TTC549 (cell line): ENCODE measurements around the gene ZBTB17.
"Not testable (repeated sequence)": the region's sequence is repeated elsewhere in the genome, so short reads cannot be mapped to it uniquely, and the experiment has no call there.

ENCODE experiments used
- FAIRE-seq: peaks from 2 replicates; lab custom pipeline; 2012; peaks lifted over from hg19 to GRCh38; lab: Jason Lieb, UNC

Gene ZBTB17

DNA sequence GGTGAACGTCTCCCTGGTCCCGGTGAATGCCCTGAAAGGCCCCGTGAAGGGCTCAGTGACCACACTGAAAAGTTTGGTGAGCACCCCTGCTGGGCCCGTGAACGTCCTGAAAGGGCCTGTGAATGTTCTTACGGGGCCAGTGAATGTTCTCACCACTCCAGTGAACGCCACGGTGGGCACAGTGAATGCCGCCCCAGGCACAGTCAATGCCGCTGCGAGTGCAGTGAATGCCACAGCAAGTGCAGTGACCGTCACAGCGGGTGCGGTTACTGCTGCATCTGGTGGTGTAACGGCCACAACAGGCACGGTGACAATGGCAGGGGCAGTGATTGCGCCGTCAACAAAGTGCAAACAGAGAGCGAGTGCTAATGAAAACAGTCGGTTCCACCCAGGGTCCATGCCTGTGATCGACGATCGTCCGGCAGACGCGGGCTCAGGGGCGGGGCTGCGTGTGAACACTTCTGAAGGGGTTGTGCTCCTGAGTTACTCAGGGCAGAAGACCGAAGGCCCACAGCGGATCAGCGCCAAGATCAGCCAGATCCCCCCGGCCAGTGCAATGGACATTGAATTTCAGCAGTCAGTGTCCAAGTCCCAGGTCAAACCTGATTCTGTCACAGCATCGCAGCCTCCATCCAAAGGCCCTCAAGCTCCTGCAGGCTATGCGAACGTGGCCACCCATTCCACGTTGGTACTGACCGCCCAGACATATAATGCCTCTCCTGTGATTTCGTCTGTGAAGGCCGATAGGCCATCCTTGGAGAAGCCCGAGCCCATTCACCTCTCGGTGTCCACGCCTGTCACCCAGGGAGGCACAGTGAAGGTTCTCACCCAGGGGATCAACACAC, 41.5 kb downstream of the ZBTB17 start:
- FAIRE-seq: no peak

DNA sequence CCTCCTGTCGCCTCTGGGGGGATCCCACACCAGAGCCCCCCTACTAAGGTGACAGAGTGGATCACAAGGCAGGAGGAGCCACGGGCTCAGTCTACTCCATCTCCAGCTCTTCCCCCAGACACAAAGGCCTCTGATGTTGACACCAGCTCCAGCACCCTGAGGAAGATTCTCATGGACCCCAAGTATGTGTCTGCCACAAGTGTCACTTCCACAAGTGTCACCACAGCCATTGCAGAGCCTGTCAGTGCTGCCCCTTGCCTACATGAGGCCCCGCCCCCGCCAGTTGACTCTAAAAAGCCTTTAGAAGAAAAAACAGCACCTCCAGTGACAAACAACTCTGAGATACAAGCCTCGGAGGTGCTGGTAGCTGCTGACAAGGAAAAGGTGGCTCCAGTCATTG, 42.2 kb downstream of the ZBTB17 start:
- FAIRE-seq: no peak

DNA sequence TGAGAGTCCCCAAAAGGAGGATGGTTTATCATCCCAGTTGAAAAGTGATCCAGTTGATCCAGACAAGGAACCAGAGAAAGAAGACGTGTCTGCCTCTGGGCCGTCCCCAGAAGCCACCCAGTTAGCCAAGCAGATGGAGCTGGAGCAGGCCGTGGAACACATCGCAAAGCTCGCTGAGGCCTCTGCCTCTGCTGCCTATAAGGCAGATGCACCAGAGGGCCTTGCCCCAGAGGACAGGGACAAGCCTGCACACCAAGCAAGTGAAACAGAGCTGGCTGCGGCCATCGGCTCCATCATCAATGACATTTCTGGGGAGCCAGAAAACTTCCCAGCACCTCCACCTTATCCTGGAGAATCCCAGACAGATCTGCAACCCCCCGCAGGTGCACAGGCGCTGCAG, 43.3 kb downstream of the ZBTB17 start:
- no peak for FAIRE-seq

DNA sequence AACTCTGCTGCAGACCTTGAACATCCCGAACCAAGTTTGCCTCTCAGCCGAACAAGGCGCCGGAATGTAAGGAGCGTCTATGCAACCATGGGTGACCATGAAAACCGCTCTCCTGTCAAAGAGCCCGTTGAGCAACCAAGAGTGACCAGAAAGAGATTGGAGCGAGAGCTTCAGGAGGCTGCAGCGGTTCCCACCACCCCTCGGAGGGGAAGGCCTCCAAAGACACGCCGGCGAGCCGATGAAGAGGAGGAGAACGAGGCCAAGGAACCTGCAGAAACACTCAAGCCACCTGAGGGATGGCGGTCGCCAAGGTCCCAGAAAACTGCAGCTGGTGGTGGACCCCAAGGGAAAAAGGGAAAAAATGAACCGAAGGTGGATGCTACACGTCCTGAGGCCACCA, 44.0 kb downstream of the ZBTB17 start:
- FAIRE-seq: no peak

DNA sequence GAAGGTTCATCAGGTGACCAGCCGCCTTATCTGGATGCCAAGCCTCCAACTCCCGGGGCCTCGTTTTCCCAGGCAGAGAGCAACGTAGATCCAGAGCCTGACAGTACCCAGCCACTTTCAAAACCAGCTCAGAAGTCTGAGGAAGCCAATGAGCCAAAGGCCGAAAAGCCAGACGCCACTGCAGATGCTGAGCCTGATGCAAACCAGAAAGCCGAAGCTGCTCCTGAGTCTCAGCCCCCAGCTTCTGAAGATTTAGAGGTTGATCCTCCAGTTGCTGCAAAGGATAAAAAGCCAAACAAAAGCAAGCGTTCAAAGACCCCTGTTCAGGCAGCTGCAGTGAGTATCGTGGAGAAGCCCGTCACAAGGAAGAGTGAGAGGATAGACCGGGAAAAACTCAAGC, 44.5 kb downstream of the ZBTB17 start:
- no peak for FAIRE-seq

DNA sequence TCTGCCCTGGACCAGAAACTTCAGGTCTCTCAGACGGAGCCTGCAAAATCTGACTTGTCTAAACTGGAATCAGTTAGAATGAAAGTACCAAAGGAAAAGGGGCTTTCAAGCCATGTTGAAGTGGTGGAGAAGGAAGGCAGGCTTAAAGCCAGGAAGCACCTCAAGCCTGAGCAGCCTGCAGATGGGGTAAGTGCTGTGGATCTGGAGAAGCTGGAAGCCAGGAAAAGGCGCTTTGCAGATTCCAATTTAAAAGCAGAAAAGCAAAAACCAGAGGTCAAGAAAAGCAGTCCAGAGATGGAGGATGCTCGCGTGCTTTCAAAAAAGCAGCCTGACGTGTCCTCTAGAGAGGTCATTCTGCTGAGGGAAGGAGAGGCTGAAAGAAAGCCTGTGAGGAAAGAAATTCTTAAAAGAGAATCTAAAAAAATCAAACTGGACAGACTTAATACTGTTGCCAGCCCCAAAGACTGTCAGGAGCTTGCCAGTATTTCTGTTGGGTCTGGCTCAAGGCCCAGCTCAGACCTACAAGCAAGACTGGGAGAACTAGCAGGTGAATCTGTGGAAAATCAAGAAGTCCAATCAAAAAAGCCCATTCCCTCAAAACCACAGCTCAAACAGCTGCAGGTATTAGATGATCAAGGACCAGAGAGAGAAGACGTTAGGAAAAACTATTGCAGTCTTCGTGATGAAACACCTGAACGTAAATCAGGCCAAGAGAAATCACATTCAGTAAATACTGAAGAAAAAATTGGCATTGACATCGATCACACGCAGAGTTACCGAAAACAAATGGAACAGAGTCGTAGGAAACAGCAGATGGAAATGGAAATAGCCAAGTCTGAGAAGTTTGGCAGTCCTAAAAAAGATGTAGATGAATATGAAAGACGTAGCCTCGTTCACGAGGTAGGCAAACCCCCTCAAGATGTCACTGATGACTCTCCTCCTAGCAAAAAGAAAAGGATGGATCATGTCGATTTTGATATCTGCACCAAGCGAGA, 46.6 kb downstream of the ZBTB17 start:
- no peak for FAIRE-seq

DNA sequence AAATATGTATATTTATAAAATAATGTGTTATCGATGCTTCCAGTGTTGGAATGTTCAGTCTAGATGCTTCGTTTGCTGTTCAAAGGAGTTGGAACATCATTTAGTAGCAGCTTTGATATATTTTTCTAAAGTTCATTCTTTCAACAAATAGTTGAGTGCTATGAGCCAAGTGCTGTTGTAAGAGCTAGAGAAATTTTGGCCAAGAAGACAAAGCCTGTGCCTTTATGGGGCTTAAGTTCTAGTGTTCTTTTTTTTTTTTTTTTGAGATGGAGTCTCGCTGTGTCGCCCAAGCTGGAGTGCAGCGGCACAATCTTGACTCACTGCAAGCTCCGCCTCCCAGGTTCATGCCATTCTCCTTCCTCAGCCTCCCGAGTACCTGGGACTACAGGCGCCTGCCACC, 49.5 kb downstream of the ZBTB17 start:
- not testable (repeated sequence) for FAIRE-seq

DNA sequence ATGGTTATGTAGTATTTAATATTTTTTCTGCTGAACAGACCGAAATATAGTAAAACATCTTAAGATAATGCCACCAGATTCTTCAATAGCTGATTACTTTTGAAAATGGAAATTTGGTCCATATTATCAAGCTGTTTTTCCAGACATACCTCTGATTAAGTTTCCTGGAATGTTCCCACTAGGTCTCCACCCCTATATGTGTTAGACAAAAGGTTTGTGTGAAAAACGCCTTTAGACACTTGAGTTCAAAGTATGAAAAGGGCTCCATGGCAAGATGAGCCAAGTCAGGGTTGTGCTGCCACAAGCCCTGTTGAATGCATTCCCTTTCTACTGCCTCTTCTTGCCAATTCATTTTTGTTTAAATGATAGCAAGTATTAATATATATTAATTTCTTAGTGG, 52.7 kb downstream of the ZBTB17 start:
- no peak for FAIRE-seq

DNA sequence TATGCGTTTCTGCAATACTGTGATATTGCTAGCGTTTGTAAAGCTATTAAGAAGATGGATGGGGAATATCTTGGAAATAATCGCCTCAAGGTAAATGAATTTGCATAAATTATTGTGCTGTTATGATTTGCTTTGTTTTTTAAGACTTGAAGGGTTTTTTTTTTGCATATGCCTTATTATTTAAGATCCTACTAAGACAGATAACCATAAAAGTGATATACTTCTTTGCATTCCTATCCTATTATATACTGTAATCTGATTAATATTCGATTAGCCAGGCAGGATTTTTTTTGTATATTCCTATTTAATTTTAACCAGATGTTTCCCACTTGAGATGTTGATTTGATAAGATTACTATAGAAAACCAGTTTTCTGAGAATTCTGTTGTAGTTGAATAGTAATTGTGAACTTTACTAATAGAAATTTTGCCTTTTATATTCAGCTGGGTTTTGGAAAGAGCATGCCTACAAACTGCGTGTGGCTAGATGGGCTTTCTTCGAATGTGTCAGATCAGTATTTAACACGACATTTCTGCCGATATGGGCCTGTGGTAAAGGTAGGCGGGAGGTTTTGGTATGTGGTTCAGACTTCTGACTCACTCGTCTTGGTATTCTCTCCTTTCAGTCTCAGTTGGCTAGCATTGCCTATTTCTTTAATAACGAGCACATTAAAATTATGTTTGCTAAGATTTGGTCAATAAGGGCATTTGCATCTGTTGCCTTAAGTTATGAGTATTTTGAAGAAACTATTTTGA, 56.8 kb downstream of the ZBTB17 start:
- FAIRE-seq: no peak

DNA sequence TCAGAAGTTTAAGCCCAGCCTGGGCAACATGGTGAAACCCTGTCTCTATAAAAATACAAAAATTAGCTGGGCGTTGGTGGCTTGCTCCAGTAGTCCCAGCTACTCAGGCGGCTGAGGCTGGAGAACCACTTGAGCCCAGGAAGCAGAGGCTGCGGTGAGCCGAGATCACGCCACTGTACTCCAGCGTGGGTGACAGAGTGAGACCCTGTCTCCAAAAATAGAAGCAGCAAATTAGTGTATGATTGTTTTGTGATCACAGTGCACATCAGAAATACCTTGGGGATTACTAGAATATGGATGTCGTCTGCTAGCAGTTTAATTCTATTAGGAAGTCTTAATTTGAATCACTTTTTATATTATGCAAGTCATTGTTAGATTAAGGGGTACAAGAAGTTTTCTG, 59.0 kb downstream of the ZBTB17 start:
- no peak for FAIRE-seq

DNA sequence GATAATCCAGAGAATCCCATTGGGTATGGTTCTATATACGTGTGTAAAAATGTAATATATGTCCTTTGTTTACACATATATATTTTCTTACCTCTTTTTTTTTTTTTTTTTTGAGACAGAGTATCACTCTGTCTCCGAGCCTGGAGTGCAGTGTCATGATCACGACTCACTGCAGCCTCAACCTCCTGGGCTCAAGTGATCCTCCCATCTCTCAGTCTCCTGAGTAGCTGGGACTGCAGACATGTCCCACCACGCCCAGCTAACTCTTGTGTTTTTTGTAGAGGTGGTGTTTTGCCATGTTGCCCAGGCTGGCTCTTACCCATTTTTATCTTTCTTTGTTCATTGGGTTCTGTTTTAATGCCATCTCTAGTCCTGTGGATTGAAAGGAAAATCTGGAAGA, 59.5 kb downstream of the ZBTB17 start:
- no peak for FAIRE-seq

DNA sequence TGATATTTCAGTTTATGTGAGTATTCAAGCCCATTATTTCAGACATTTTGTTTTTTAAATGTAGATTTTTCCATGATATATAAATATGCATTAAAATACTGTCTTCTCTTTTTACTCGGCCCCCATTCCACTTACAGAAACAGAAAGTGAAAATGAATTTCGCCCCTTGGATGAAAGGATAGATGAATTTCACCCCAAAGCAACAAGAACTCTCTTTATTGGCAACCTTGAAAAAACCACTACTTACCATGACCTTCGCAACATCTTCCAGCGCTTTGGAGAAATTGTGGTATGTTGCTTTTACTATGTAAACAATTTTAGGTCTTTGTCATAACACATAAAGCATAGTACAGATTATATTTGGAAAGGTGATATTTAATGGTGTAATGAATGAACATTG, 59.9 kb downstream of the ZBTB17 start:
- FAIRE-seq: no peak

DNA sequence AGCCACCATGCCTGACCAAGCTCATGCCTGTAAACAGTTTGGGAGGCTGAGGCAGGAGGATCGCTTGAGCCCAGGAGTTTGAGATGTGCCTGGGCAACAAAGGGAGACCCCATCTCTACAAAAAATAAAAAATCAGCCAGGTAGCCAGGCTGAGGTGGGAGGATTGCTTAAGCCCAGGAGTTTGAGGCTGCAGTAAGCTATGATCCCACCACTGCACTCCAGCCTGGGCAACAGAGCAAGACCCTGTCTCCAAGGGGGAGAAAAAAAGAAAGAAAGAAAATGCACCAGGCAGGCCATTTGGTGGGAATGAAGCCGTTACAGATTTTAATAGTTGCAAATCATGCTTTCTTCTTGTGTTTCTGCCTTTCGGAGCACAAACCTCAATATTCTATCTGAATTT, 62.3 kb downstream of the ZBTB17 start:
- FAIRE-seq: not testable (repeated sequence)

DNA sequence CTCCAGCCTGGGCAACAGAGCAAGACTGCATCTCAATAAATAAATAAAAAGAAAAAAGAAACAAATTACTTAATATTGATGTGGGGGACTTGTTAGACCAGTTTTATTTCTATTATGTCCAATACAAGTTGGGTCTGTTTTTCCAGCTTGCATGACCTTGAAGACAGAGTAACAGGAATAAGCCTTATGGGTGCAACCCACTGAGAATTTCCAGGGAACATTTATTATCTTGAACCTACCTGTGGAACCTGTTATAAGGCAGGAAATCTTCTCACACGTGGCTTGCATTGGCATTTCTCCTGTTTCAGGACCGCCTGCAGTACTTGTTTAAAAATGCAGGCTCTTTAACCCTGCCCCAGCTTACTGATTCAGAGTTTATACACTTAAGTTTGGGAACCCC, 64.0 kb downstream of the ZBTB17 start:
- FAIRE-seq: no peak

DNA sequence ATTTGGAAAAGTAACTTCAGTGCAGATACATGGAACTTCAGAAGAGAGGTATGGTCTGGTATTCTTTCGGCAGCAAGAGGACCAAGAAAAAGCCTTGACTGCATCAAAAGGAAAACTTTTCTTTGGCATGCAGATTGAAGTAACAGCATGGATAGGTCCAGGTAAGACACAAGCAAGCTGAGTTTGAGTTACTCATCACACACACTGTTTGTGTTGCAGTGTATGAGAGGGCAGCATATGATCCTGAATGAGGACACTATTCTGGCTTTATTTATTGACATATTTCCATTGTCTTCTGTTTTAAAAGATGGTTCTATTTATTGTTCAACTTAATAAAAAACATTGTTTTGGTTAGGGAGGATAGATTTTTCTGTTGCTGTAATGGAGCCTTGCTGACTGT, 64.8 kb downstream of the ZBTB17 start:
- no peak for FAIRE-seq

DNA sequence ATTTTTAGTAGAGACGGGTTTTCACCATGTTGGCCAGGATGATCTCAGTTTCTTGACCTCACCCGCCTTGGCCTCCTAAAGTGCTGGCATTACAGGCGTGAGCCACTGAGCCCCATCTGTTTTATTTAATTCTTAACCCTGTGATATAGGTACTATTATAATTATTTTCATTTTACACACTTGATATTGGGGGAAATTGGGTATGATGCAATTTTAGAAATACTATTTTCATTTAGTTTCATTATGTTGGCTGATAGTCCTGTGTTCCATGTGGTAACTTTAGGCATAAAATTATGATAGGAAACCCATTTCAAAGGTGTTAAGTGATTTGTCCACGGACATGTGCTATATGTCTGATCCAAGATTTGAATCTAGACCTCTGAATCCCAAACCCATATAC, 67.3 kb downstream of the ZBTB17 start:
- FAIRE-seq: no peak

DNA sequence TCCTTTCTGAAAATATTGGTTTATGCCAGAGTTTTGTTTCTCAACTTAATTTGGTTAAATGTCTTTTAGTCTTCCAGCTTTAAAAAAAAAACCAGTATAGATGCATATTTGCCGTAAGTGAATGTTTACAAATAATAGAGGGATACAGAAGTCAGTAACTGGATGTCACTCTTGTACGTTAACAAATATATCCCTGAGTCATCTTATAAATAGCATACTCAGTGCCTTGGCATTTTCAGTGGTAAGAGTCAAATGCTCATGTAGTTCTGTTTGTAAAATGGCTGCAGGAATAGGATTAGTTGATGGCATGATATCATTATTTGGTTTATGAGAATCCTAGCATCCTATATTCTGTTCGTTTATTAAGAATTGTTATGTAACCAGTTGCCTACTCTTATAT, 73.0 kb downstream of the ZBTB17 start:
- no peak for FAIRE-seq

DNA sequence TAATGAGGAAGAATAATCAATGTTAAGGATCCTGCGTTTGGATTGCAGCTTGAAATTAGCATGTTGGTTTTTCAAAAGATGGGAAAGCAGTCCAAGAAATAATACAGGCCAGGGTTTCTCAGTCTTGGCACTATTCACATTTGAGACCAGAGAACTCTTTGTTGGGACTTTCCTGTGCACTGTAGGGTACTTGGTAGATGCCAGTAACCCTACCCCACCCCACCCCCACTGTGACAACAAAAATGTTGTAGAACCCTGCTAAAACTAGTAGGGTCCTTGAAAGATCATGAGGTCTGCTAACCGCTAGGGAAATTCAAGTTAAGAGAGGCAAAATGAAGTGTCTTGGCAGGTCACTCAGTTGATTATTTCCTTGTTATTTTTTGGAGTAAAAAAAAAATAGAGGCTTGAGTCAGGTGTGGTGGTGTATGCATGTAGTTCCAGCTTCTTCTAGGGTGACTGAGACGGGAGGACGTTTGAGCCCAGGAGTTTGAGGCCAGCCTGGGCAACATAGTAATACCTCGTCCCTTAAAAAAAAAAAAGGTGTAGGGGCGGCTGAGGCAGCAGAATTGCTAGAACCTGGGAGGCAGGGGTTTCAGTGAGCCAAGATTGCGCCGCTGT, 75.1 kb downstream of the ZBTB17 start:
- FAIRE-seq: no peak

DNA sequence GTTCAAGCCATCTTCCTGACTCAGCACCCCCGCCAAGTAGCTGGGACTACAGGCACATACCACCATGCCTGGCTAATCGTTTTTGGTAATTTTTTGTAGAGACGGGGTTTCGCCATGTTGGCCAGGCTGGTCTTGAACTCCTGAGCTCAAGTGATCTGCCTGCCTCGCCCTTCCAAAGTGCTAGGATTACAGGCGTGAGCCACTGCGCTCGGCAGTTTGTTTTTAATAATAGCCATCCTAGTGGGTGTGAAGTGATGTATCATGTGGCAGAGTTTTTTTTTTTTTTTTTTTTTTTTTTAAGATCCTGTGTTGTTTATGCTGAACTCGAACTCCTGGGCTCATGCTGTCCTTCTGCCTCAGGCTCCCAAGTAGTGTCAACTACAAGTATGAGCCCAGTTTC, 76.6 kb downstream of the ZBTB17 start:
- no peak for FAIRE-seq

DNA sequence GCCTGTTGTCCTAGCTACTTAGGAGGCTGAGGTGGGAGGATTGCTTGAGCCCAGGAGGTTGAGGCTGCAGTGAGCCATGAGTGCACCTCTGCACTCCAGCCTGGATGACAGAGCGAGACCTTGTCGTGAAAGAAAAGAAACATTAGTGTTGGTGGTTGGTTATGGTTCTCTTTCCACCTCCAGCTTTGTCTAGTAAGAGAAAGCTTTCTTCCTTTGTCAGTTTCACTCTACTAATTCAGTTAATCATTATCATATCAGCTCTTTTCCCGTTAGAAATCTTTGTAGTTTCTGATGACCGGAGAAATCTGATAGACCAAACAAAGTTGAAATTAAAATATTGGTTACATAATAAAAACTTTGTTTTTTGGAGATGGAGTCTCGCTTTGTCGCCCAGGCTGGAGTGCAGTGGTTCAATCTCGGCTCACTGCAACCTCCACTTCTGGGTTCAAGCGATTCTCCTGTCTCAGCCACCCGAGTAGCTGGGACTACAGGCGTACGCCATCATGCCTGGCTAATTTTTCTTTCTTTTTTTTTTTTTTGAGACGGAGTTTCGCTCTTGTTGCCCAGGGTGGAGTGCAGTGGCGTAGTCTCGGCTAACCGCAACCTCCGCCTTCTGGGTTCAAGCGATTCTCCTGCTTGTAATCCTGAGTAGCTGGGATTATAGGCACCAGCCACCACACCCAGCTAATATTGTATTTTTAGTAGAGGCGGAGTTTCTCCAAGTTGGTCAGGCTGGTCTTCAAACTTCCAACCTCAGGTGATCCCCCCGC, 78.9 kb downstream of the ZBTB17 start:
- FAIRE-seq: not testable (repeated sequence)

DNA sequence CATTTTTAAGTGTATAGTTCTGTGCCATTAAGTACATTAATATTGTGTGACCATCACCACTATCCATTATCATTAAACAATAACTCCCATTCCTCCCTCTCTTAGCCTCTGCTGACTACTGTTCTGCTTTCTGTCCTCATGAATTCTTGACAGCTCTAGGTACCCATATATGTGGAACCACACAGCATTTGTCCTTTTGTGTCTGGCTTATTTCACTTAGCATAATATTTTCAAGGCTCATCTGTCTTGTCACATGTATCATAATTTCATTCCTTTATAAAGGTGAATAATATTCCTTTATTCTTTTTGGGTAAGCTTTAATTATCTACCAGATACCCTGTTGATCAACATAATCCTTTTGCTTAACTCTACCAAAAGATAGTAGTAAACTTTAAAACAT, 80.7 kb downstream of the ZBTB17 start:
- no peak for FAIRE-seq
